ENCODE data around the gene KIF17. TPM values are rescaled to one million over a fixed set of nuclear protein-coding genes. Genes with fewer than 3 reads are reported as not detected.

The KIF17 gene
- total and polyA plus RNA-seq, 2 of the 4 experiments (the other 2 are of a cell fraction): 4.5 to 5.7 TPM

- Histone ChIP-seq H3K18ac (ENCODE audit: low read depth, low read length) (no peak overlapping the region), H3K36me3 (ENCODE audit: control insufficient read depth, insufficient read depth, low read length) (peaks cover 15% of the 10 kb centered on the region), H2BK15ac (ENCODE audit: low read depth, low read length) (0 out of 3 replicates have a peak overlapping the region, but pooled peaks have one; percentile 1), H4K20me1 (ENCODE audit: insufficient read depth, low read length) (peaks cover 10% of the 10 kb centered on the region; the same call in 1 of the 2 replicates), H3K9me1 (ENCODE audit: insufficient read depth, low read length) (peaks cover 14% of the 10 kb centered on the region), H3K79me1 (ENCODE audit: low read depth in 1 of 2, low read length in 2 of 2) (peaks cover 10 to 26% of the 10 kb centered on the region in 2 experiments), H3K14ac (replicated peaks; ENCODE audit: low read depth, low read length) (no peak overlapping the region), H3K23ac (ENCODE audit: low read depth, low read length) (no peak overlapping the region), H3K27me3 (ENCODE audit: control insufficient read depth, insufficient read depth, low read length) (0 out of 2 replicates have a peak, but pooled peaks cover 4% of the 10 kb centered on the region), H3K9ac (ENCODE audit: low read depth, low read length) (no peak overlapping the region), H3K9me3 (ENCODE audit: control insufficient read depth, insufficient read depth, low read length) (no peaks in the 10 kb centered on the region), H3K27ac (ENCODE audit: insufficient read depth, low read length) (no peak overlapping the region), H4K8ac (ENCODE audit: low read depth in 2 of 2, low read length in 2 of 2) (no peak overlapping the region), H4K91ac (ENCODE audit: insufficient read depth, low read depth, low read length) (no peak overlapping the region), H2AK5ac (ENCODE audit: low read depth, low read length) (no peak overlapping the region), H2AFZ (replicated peaks; ENCODE audit: low read length, poor library complexity) (peak overlapping the region; percentile 26), H2AK9ac (replicated peaks; ENCODE audit: low read depth, low read length, poor library complexity) (no peak overlapping the region), H4K5ac (ENCODE audit: low read depth, low read length) (no peak overlapping the region), H3K4ac (ENCODE audit: low read depth, low read length) (no peak overlapping the region), H3K4me2 (ENCODE audit: low read depth, low read length) (peak overlapping the region; percentile 97), H3K4me1 (ENCODE audit: control insufficient read depth, insufficient read depth, low read length) (no peaks in the 10 kb centered on the region), H3K4me3 (ENCODE audit: insufficient read depth, low read depth, low read length) (peak overlapping the region; percentile 84), H2BK120ac (ENCODE audit: low read depth, low read length) (no peak overlapping the region), H2BK5ac (ENCODE audit: low read depth, low read length, poor library complexity, severe bottlenecking) (no peak overlapping the region), H3K56ac (ENCODE audit: extremely low read depth, insufficient read depth, low read length) (no peak overlapping the region), H2BK20ac (ENCODE audit: low read depth, low read length) (no peak overlapping the region)
- TF ChIP-seq, protein P1, sequence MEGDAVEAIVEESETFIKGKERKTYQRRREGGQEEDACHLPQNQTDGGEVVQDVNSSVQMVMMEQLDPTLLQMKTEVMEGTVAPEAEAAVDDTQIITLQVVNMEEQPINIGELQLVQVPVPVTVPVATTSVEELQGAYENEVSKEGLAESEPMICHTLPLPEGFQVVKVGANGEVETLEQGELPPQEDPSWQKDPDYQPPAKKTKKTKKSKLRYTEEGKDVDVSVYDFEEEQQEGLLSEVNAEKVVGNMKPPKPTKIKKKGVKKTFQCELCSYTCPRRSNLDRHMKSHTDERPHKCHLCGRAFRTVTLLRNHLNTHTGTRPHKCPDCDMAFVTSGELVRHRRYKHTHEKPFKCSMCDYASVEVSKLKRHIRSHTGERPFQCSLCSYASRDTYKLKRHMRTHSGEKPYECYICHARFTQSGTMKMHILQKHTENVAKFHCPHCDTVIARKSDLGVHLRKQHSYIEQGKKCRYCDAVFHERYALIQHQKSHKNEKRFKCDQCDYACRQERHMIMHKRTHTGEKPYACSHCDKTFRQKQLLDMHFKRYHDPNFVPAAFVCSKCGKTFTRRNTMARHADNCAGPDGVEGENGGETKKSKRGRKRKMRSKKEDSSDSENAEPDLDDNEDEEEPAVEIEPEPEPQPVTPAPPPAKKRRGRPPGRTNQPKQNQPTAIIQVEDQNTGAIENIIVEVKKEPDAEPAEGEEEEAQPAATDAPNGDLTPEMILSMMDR (conservative IDR thresholded peaks at IDR 0.05; ENCODE audit: low read depth, low read length): no peak
- no peak for TF ChIP-seq BHLHE40 (IDR thresholded peaks at IDR 0.05; ENCODE audit: low read depth, low read length)
- TF ChIP-seq, protein P2, sequence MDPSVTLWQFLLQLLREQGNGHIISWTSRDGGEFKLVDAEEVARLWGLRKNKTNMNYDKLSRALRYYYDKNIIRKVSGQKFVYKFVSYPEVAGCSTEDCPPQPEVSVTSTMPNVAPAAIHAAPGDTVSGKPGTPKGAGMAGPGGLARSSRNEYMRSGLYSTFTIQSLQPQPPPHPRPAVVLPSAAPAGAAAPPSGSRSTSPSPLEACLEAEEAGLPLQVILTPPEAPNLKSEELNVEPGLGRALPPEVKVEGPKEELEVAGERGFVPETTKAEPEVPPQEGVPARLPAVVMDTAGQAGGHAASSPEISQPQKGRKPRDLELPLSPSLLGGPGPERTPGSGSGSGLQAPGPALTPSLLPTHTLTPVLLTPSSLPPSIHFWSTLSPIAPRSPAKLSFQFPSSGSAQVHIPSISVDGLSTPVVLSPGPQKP (IDR thresholded peaks at IDR 0.05; ENCODE audit: borderline replicate concordance, low read depth, low read length): no peak
- TF ChIP-seq RFX5 (IDR thresholded peaks at IDR 0.05; ENCODE audit: low read depth, low read length): no peak
- no peak for TF ChIP-seq FOS (IDR thresholded peaks at IDR 0.05; ENCODE audit: low read depth, low read length)
- TF ChIP-seq RAD21 (IDR thresholded peaks at IDR 0.05; ENCODE audit: low read length): no peak
- no peak for TF ChIP-seq MAZ (IDR thresholded peaks at IDR 0.05; ENCODE audit: borderline replicate concordance, low read depth, low read length)
- TF ChIP-seq NFE2L2 (IDR thresholded peaks at IDR 0.05; ENCODE audit: low read depth, low read length): no peak
- TF ChIP-seq MAFK (IDR thresholded peaks at IDR 0.05; ENCODE audit: low read depth, low read length): no peak
- no peak for TF ChIP-seq CEBPB (IDR thresholded peaks at IDR 0.05; ENCODE audit: low read depth, low read length)
- TF ChIP-seq, protein P3, sequence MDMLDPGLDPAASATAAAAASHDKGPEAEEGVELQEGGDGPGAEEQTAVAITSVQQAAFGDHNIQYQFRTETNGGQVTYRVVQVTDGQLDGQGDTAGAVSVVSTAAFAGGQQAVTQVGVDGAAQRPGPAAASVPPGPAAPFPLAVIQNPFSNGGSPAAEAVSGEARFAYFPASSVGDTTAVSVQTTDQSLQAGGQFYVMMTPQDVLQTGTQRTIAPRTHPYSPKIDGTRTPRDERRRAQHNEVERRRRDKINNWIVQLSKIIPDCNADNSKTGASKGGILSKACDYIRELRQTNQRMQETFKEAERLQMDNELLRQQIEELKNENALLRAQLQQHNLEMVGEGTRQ (IDR thresholded peaks at IDR 0.05; ENCODE audit: low read depth, low read length): no peak
- no peak for TF ChIP-seq MXI1 (IDR thresholded peaks at IDR 0.05; ENCODE audit: borderline replicate concordance, low read depth, low read length)
- TF ChIP-seq RCOR1 (IDR thresholded peaks at IDR 0.05; ENCODE audit: insufficient replicate concordance, low read length): no peak
- TF ChIP-seq CHD1 (IDR thresholded peaks at IDR 0.05; ENCODE audit: low read depth, low read length): no peak
- no peak for TF ChIP-seq SMC3 (IDR thresholded peaks at IDR 0.05; ENCODE audit: low read depth, low read length)
- no peak for TF ChIP-seq POLR2A (IDR thresholded peaks at IDR 0.05; ENCODE audit: low read depth, low read length)
- intact Hi-C loops (cut with micrococcal nuclease): loop anchor here (5.0 kb wide), 2 partner anchors 417 to 717 kb away; no protein-coding TSS in a partner anchor
- peak; percentile 10; the same call in 1 of the 2 replicates for ATAC-seq (ENCODE audit: low read depth)
- ChIA-PET POLR2A (ENCODE audit: unreplicated experiment) (no interaction called here), CTCF (interaction anchor here (1.1 to 2.1 kb wide), 3 partner anchors 16 to 60 kb away, joined by 3 to 25 read pairs (median 4); no protein-coding TSS in a partner anchor)
- no CpG with 5 or more reads among the region's 4 CpGs for WGBS, 2 experiments (ENCODE audit: extremely low coverage in 2 of 2, insufficient read length in 1 of 2)
- no TSS peak for BruUV-seq (replicated peaks)
- dilution Hi-C loops (cut with HindIII; ENCODE audit: low sequenced_read_pairs, unreplicated experiment): no loop called here
- DNase-seq: peak; percentile 25
- in situ Hi-C loops (cut with MboI; ENCODE audit: low sequenced_read_pairs): loop anchor here (5.0 to 25.0 kb wide), 3 partner anchors 62 to 422 kb away; no protein-coding TSS in a partner anchor
These were observed 83.2 kb downstream of the KIF17 start for GRCh38 chr1:20634594-20635084.

Data from IMR-90 (cell line).